D721Med (cell line): ENCODE results near the gene EZH2.

ENCODE experiments used
- DNase-seq: peaks from one replicate; pipeline ENCODE4 v3.0.0; 2011; ENCODE audit warnings: low spot score; ENCODE audit not compliant: insufficient read length
- FAIRE-seq: peaks from 2 replicates; lab custom pipeline; 2011; peaks lifted over from hg19 to GRCh38; lab: Jason Lieb, UNC
- TF ChIP-seq, protein P1 (sequence below): IDR thresholded peaks from 2 replicates; pipeline ENCODE4 v1.5.1; 2012; ENCODE audit warnings: mild to moderate bottlenecking, control low read depth; ENCODE audit not compliant: insufficient read depth; ENCODE audit errors: missing control alignments

Gene EZH2

DNA sequence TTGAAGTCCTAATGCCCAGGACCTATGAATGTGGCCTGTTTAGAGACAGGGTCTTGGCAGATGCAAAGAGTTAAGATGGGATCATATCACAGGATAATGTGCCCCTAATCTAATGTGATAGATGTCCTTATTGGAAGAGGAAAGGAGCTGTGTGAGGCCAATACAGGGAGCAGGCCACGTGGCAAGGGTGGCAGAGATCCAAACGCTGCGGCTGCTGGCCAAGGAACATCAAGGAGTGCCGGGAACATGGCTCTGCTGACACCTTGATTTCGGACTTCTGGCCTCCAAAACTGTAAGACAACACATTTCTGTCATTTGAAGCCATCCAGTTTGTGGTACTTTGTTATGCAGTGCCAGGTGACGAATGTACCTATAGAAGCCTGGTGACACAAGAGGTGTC lies 37.7 kb upstream of the EZH2 start:
- FAIRE-seq: no peak
- TF ChIP-seq, protein P1, sequence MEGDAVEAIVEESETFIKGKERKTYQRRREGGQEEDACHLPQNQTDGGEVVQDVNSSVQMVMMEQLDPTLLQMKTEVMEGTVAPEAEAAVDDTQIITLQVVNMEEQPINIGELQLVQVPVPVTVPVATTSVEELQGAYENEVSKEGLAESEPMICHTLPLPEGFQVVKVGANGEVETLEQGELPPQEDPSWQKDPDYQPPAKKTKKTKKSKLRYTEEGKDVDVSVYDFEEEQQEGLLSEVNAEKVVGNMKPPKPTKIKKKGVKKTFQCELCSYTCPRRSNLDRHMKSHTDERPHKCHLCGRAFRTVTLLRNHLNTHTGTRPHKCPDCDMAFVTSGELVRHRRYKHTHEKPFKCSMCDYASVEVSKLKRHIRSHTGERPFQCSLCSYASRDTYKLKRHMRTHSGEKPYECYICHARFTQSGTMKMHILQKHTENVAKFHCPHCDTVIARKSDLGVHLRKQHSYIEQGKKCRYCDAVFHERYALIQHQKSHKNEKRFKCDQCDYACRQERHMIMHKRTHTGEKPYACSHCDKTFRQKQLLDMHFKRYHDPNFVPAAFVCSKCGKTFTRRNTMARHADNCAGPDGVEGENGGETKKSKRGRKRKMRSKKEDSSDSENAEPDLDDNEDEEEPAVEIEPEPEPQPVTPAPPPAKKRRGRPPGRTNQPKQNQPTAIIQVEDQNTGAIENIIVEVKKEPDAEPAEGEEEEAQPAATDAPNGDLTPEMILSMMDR: no peak

DNA sequence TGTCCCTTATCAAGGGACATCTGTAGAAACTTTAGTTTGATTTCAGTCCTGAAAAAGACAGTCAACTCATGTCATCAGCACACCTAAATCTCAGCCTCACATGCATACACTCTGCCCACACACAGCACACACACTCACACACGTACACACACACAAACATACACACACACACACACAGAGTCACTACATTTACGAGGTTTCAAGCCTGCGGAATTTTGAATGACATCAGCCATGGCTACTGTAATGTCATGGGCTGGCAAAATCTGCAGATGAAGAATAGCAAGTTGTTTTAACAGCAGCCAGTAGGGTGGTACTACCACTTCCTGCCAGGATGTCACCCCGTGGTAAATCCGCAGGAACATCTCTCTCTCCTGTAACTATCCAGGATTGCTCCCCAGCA lies 37.1 kb upstream of the EZH2 start:
- FAIRE-seq: no peak
- no peak for DNase-seq
- TF ChIP-seq, protein P1: no peak

More for the DNA sequence above, 37.7 kb upstream of the EZH2 start:
- no peak for DNase-seq

DNA sequence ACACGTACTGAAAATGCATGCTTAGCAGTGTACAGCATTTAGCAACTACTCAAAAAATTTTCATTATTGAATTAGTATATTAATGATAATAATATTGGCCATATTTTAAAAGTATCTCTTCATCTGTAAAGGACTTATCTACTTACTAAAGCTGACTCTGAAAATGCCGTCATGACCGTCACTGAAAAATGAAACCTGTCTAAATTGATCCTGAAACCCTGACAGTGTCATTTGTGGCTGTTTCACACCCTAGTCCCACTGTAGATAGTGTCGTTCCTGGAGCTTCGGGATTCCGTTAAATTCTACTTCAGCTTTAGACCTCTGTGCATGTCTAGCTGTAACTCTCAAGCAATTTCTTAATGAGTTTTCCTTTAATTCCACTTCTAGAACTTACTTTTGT lies 35.8 kb upstream of the EZH2 start:
- FAIRE-seq (no peak), DNase-seq (no peak)
- TF ChIP-seq, protein P1: no peak

DNA sequence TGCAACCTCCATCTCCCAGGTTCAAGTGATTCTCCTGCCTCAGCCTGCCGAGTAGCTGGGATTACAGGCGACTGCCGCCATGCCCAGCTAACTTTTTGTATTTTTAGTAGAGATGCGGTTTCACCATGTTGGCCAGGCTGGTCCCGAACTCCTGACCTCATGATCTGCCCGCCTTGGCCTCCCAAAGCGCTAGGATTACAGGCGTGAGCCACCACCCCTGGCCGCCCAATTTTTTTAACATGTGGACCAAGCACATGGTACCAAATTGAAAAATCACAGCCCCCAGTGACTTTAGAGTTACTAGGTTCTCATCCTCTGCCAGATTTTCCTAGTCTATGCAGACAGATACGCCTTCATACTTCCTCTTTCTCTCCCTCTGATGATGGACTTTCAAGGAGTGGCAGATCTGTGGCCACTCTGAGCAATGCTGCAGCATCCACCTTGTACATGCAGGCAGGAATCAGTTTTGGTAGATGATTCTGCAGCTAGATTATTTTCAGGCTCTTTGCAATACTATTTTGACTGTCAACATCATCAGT lies 34.0 kb upstream of the EZH2 start:
- TF ChIP-seq, protein P1: no peak
- FAIRE-seq: no peak
- DNase-seq: no peak

DNA sequence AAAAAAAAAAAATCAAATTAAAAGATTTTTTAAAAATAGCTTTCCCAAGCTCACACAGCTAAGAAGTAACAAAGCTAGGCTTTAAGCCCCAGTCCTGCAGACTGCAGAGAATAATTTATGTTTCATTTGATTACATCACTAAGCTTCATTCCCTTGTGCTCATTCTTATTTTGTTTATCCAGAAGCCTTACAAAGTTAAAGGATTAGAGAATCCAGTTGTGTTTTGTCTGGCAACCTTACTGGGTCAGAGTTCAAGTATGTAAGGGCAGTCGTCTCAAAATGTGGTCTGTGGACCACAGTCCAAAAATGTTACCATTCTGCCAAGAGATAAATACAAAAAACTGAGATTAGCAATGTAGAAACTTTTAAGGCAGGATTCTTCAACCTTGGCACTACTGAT lies 32.1 kb upstream of the EZH2 start:
- TF ChIP-seq, protein P1: no peak
- no peak for DNase-seq
- no peak for FAIRE-seq

DNA sequence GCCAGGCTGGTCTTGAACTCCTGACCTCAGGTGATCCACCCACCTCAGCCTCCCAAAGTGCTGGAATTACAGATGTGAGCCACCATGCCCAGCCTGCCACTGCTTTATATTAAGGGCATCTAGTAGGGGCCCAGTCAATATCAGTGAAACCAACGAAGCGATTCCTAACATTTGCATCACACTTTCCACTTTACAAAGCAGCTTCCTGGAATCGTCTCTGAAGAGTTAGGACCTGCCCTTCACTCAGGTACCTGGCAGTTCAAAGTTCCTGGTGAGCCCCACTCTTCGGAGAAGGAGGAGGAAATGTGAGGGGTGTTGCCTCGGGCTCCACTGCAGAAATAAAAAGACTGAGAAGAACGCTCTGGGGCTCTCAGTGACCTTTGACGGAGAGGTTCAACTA lies 31.1 kb upstream of the EZH2 start:
- DNase-seq (no peak), FAIRE-seq (no peak)
- TF ChIP-seq, protein P1: no peak

DNA sequence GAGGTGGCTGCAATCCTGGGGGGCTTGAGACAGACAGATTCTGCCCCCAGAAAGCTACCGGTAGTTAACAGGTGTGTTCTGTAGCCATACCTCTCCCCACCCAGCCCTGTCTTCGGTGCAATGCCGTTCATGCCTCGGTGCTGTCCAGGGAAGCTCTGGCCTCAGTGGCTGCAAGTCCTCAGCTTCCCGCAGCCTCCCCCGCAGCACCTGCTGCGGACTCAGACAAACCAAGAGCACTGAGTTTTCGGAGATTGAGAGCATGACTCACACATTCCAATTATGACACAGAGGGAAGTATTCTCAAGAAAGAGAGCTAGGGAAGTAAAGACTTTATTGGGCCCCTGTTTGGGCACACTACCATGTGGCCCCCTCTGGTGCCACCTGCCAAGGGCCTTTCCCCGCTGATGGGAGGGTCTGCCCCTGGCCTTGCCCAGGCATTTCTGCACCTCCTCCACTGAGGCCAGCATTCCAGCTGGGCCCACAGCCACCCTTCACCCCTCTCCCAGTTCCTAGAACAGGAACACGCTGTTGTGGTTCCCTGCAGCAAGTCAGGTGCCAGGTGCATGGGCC lies 30.2 kb upstream of the EZH2 start:
- no peak for FAIRE-seq
- TF ChIP-seq, protein P1: no peak
- no peak for DNase-seq
